K562 (cell line): ENCODE data around the gene LRRC8C. TPM values are rescaled to one million over a fixed set of nuclear protein-coding genes. Genes with fewer than 3 reads are reported as not detected.

Experiments used
- ATF2 ChIP-seq: sonication (generic); formaldehyde crosslinking; IDR thresholded peaks from 2 replicates; pipeline ENCODE4 v1.8.1; 2022; ENCODE audit warnings: missing genetic modification reagents
- CREB1 ChIP-seq, 2 experiments: sonication (generic) in 1 of 2; formaldehyde crosslinking in 1 of 2; IDR thresholded peaks; 2 replicates each; pipeline versions ENCODE4 v1.6.1 to v1.8.0; 2012 to 2022; ENCODE audit warnings: inconsistent platforms in 1 of 2, mild to moderate bottlenecking in 1 of 2, missing genetic modification reagents in 1 of 2, moderate library complexity in 1 of 2
- ESRRA ChIP-seq: fragments of 450-650 bp; IDR thresholded peaks from 2 replicates; pipeline ENCODE4 v1.6.1; 2014; ENCODE audit warnings: low read depth, mild to moderate bottlenecking, moderate library complexity, borderline replicate concordance
- MBD2 ChIP-seq: sonication (generic); IDR thresholded peaks from 2 replicates; pipeline ENCODE4 v1.6.1; 2016; ENCODE audit warnings: low read depth, borderline replicate concordance
- MEF2A ChIP-seq: IDR thresholded peaks from 2 replicates; pipeline ENCODE4 v1.6.1; 2011; ENCODE audit warnings: low read depth, mild to moderate bottlenecking, low read length, moderate library complexity; ENCODE audit not compliant: control insufficient read depth
- NFIX ChIP-seq: fragments of 250-450 bp; sonication (Bioruptor Pico); IDR thresholded peaks from 2 replicates; pipeline ENCODE4 v1.4.0; 2020; ENCODE audit warnings: low read depth, mild to moderate bottlenecking, moderate library complexity
- PYGO2 ChIP-seq: fragments of 450-650 bp; IDR thresholded peaks from 2 replicates; pipeline ENCODE4 v1.6.1; 2016; ENCODE audit warnings: mild to moderate bottlenecking, missing genetic modification characterization, moderate library complexity, missing compliant biosample characterization
- SMARCA4 ChIP-seq: fragments of 450-650 bp; IDR thresholded peaks from 2 replicates; pipeline ENCODE4 v1.6.1; 2016
- SMARCB1 ChIP-seq: IDR thresholded peaks from 2 replicates; pipeline ENCODE4 v1.6.1; 2011; ENCODE audit warnings: improper control_type of control experiment, low read depth; ENCODE audit not compliant: insufficient read length
- ZBTB7A ChIP-seq: IDR thresholded peaks from 2 replicates; pipeline ENCODE4 v1.6.1; 2011; ENCODE audit warnings: low read depth, mild to moderate bottlenecking, low read length, moderate library complexity, borderline replicate concordance; ENCODE audit not compliant: control insufficient read depth
- ZNF184 ChIP-seq: sonication (generic); formaldehyde crosslinking; IDR thresholded peaks from 2 replicates; pipeline ENCODE4 v1.5.0; 2020; ENCODE audit warnings: missing genetic modification reagents
- ZNF253 ChIP-seq: fragments of 250-450 bp; sonication (Bioruptor Pico); conservative IDR thresholded peaks from 2 replicates; pipeline ENCODE4 v1.6.1; 2021; ENCODE audit warnings: mild to moderate bottlenecking
- ZNF449 ChIP-seq: fragments of 250-450 bp; sonication (Bioruptor Pico); IDR thresholded peaks from 2 replicates; pipeline ENCODE4 v1.8.0; 2022; ENCODE audit warnings: moderate library complexity, mild to moderate bottlenecking, inconsistent platforms
- ZNF609 ChIP-seq: sonication (generic); formaldehyde crosslinking; IDR thresholded peaks from 2 replicates; pipeline ENCODE4 v1.8.1; 2023; ENCODE audit warnings: missing genetic modification reagents, mild to moderate bottlenecking, borderline replicate concordance
- ZNF655 ChIP-seq: fragments of 250-450 bp; sonication (Bioruptor Pico); IDR thresholded peaks from 2 replicates; pipeline ENCODE4 v1.5.0; 2021
- polyA plus RNA-seq, 8 experiments: library from polyadenylated mRNA; depleted of rRNA in 4 of 8; stranded (reverse) in 5 of 8; unstranded in 3 of 8; fragments of >200 nt; fragmentation: Nextera tagmentation in 2 of 8; fragmentation: Illumina TruSeq in 1 of 8; extraction: Ambion mirVana in 2 of 8; extraction: Trizol in 1 of 8; gene quantifications; 2 replicates each; pipeline versions ENCODE4 v1.2.1 to v1.2.3, GENCODE V29; 2011 to 2014; ENCODE audit warnings: inconsistent platforms in 1 of 8, missing spikeins in 1 of 8
- total RNA-seq, 7 experiments: library from RNA; depleted of rRNA in 6 of 7; stranded (reverse); fragments of >200 nt in 6 of 7; fragmentation: Illumina TruSeq in 2 of 7; extraction: Trizol in 2 of 7; gene quantifications; 2 replicates each; pipeline versions ENCODE4 v1.2.1 to v1.2.3, GENCODE V29; 2011 to 2021; ENCODE audit warnings: low replicate concordance in 1 of 7
- TF ChIP-seq, protein P1 (sequence below): fragments of 450-650 bp; IDR thresholded peaks from 2 replicates; pipeline ENCODE4 v1.6.1; 2016; ENCODE audit warnings: antibody characterized with exemption

The LRRC8C gene
- total and polyA plus RNA-seq, 9 of the 15 experiments (the other 6 are each of a cell fraction or from before 2014, with no cell fraction given), result 1.00 to 12.5 (median 4.5) TPM

DNA sequence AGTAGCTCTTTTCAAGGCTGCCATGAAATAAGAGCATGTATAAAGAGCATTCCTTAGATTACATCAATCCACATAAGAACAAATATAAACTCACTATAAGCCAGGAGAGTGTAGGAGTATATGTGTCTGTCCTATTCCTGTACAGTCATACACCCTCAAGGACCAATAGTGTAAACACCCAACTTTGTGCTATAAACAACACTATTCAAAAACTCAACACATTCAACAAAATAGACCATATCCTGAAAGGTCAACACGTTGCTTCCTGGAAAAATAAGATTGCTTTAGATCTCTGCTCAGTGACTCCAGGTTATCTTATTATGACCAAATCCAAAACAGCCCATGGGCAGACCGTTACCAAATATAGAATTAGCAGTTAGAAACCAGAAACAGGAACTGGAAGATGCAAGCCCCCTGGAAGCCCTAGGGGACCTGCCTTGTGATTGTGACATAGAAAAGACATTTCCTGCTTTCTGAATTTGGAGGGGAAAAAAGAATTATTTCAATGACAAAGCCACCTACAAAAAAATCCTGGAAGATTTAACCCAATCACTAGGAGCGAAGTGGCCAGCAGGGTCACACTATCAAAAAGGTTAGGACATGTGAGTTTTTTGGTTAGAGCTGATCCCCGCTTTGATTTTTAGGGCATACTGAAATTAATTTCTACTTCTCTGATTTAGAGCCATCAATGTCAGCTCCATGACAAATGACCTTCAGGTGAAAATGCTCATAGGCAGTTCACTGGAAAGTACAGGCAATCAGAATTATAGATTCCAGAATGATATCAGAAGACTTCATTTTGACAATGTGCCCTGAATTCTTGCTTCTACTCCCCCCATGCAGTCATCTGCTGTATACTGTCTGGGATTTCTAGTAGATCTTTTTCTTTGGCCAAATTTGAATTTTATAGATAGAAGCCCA is 59.9 kb downstream of the LRRC8C start (continued):
- TF ChIP-seq SMARCB1 (no peak), ESRRA (peak; percentile 36; the same call in 1 of the 2 replicates), ZNF655 (no peak), ZNF184 (CRISPR knock-in tag) (no peak), ZNF609 (CRISPR knock-in tag) (no peak), SMARCA4 (peak; percentile 55; the same call in 1 of the 2 replicates), ZNF449 (CRISPR knock-in tag) (no peak), MEF2A (peak; percentile 94), PYGO2 (tag) (no peak), MBD2 (no peak), CREB1 (IDR thresholded peaks at IDR 0.05) (no peak), CREB1 (CRISPR knock-in tag; IDR thresholded peaks at IDR 0.05) (no peak), ZBTB7A (peak; percentile 30; the same call in 1 of the 2 replicates), ATF2 (CRISPR knock-in tag) (no peak), ZNF253 (CRISPR knock-in tag) (no peak), NFIX (CRISPR knock-in tag) (no peak)
- TF ChIP-seq, protein P1, sequence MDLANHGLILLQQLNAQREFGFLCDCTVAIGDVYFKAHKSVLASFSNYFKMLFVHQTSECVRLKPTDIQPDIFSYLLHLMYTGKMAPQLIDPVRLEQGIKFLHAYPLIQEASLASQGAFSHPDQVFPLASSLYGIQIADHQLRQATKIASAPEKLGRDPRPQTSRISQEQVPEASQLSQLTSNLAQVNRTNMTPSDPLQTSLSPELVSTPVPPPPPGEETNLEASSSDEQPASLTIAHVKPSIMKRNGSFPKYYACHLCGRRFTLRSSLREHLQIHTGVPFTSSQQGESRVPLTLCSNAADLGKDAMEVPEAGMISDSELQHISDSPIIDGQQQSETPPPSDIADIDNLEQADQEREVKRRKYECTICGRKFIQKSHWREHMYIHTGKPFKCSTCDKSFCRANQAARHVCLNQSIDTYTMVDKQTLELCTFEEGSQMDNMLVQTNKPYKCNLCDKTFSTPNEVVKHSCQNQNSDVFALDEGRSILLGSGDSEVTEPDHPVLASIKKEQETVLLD, result no peak
